ENCODE data around the gene GOLGA8A.

DNA sequence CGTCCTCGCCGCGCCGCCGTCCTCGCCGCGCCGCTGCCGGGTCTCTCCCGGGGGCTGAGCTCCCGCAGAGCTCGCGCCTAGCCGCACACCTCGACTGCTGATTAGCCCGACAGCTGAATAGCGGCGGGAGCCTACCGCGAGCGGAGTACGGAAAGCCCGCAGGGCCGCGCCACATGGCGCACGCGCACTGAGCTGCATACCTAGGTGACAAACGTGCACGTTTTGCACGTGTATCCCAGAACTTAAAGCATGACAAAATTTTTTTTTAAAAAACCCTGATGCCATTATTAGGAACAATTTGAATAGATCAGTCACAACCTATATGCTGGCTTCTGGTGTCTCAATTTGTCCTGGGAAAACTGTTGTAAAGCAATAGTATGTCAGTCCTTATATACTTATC is at the start of gene GOLGA8A:
- TF ChIP-seq CTCF (IDR thresholded peaks at IDR 0.05; ENCODE audit: low read length) = no peak
- TF ChIP-seq EZH2 (IDR thresholded peaks at IDR 0.05; ENCODE audit: borderline replicate concordance, low read length) = no peak

Measured in OCI-LY1 (cell line).